HEK293 (cell line): ENCODE data around the gene ATP8A2.
"Not testable (repeated sequence)": the region's sequence is repeated elsewhere in the genome, so short reads cannot be mapped to it uniquely, and the experiment has no call there.

Source experiments
- CTCF ChIA-PET: fragments of 350-600 bp; formaldehyde crosslinking; extraction: SDS; loops from one replicate; lab custom pipeline; 2021; ENCODE audit warnings: antibody characterized with exemption; lab: Yijun Ruan, JAX
- POLR2A ChIA-PET: fragments of 300-600 bp; formaldehyde crosslinking; extraction: SDS; loops from one replicate; lab custom pipeline; 2020; ENCODE audit warnings: antibody characterized with exemption, inconsistent platforms; lab: Yijun Ruan, JAX
- H3K27ac ChIP-seq: fragments of 200-500 bp; sonication (Bioruptor generic); 2 replicates; pipeline ENCODE4 v1.5.1; 2014; ENCODE audit warnings: low read depth, low read length, control low read depth, inconsistent platforms; ENCODE audit errors: extremely low read depth
- H3K36me3 ChIP-seq, 2 experiments: fragments of 200-500 bp in 1 of 2; sonication (Bioruptor generic) in 1 of 2; 1 replicate in 1 of 2; 2 replicates in 1 of 2; pipeline ENCODE4 v1.5.1; 2014 to 2017; ENCODE audit warnings: inconsistent platforms in 2 of 2, low read length in 2 of 2; ENCODE audit not compliant: control insufficient read depth in 2 of 2, insufficient read depth in 1 of 2
- H3K4me1 ChIP-seq: fragments of 200-500 bp; sonication (Bioruptor generic); 2 replicates; pipeline ENCODE4 v1.5.1; 2014; ENCODE audit warnings: mild to moderate bottlenecking, low read length, inconsistent platforms; ENCODE audit not compliant: control insufficient read depth, insufficient read depth
- H3K4me3 ChIP-seq: 2 replicates; pipeline ENCODE4 v1.5.1; 2011; ENCODE audit warnings: low read depth, mild to moderate bottlenecking, control low read depth, low read length, moderate library complexity
- H3K9me3 ChIP-seq: fragments of 200-500 bp; sonication (Bioruptor generic); 2 replicates; pipeline ENCODE4 v1.5.1; 2014; ENCODE audit warnings: low read depth, low read length, inconsistent platforms; ENCODE audit not compliant: control insufficient read depth, insufficient read depth
- ATF2 ChIP-seq: fragments of 450-650 bp; formaldehyde crosslinking; IDR thresholded peaks from 2 replicates; pipeline ENCODE4 v1.5.1; 2016; ENCODE audit warnings: missing biosample characterization, missing genetic modification characterization, low read depth
- BCL11A ChIP-seq: fragments of 450-650 bp; formaldehyde crosslinking; IDR thresholded peaks from 2 replicates; pipeline ENCODE4 v1.5.1; 2016; ENCODE audit warnings: low read depth, missing biosample characterization, missing genetic modification characterization
- EGR2 ChIP-seq: fragments of 450-650 bp; formaldehyde crosslinking; IDR thresholded peaks from 2 replicates; pipeline ENCODE4 v1.5.1; 2016; ENCODE audit warnings: low read depth, missing biosample characterization, missing genetic modification characterization
- KLF17 ChIP-seq: fragments of 450-650 bp; formaldehyde crosslinking; IDR thresholded peaks from 2 replicates; pipeline ENCODE4 v1.5.1; 2016; ENCODE audit warnings: missing biosample characterization, missing genetic modification characterization
- SALL2 ChIP-seq: fragments of 450-650 bp; formaldehyde crosslinking; IDR thresholded peaks from 2 replicates; pipeline ENCODE4 v1.5.0; 2017; ENCODE audit warnings: missing biosample characterization, mild to moderate bottlenecking, missing genetic modification characterization, borderline replicate concordance
- SCRT1 ChIP-seq: fragments of 450-650 bp; formaldehyde crosslinking; IDR thresholded peaks from 2 replicates; pipeline ENCODE4 v1.5.1; 2016; ENCODE audit warnings: missing biosample characterization, missing genetic modification characterization, borderline replicate concordance
- SETDB1 ChIP-seq: IDR thresholded peaks from one replicate; pipeline ENCODE4 v1.6.1; 2017; ENCODE audit warnings: mild to moderate bottlenecking, low read length, moderate library complexity, mixed read lengths; ENCODE audit not compliant: insufficient read length
- SP2 ChIP-seq: fragments of 450-650 bp; formaldehyde crosslinking; IDR thresholded peaks from 2 replicates; pipeline ENCODE4 v1.5.1; 2016; ENCODE audit warnings: missing biosample characterization, missing genetic modification characterization
- ZBTB11 ChIP-seq: fragments of 450-650 bp; formaldehyde crosslinking; conservative IDR thresholded peaks from 2 replicates; pipeline ENCODE4 v1.5.1; 2016; ENCODE audit warnings: low read depth, missing biosample characterization, missing genetic modification characterization
- ZFHX2 ChIP-seq: fragments of 450-650 bp; formaldehyde crosslinking; conservative IDR thresholded peaks from 2 replicates; pipeline ENCODE4 v1.5.1; 2016; ENCODE audit warnings: missing biosample characterization, missing genetic modification characterization
- ZFP69B ChIP-seq: fragments of 450-650 bp; formaldehyde crosslinking; IDR thresholded peaks from 2 replicates; pipeline ENCODE4 v1.5.1; 2016; ENCODE audit warnings: missing biosample characterization, missing genetic modification characterization
- ZNF146 ChIP-seq: fragments of 450-650 bp; formaldehyde crosslinking; IDR thresholded peaks from 2 replicates; pipeline ENCODE4 v1.5.1; 2016; ENCODE audit warnings: missing biosample characterization, missing genetic modification characterization
- ZNF169 ChIP-seq: fragments of 450-650 bp; formaldehyde crosslinking; IDR thresholded peaks from 2 replicates; pipeline ENCODE4 v1.5.1; 2016; ENCODE audit warnings: missing biosample characterization, missing genetic modification characterization
- ZNF426 ChIP-seq: fragments of 450-650 bp; formaldehyde crosslinking; IDR thresholded peaks from 2 replicates; pipeline ENCODE4 v1.5.1; 2017; ENCODE audit warnings: missing biosample characterization, missing genetic modification characterization, mild to moderate bottlenecking, inconsistent platforms, moderate library complexity
- ZNF514 ChIP-seq: fragments of 450-650 bp; formaldehyde crosslinking; IDR thresholded peaks from 2 replicates; pipeline ENCODE4 v1.5.1; 2016; ENCODE audit warnings: missing biosample characterization, missing genetic modification characterization
- ZNF558 ChIP-seq: fragments of 450-650 bp; formaldehyde crosslinking; IDR thresholded peaks from 2 replicates; pipeline ENCODE4 v1.5.1; 2016; ENCODE audit warnings: missing biosample characterization, missing genetic modification characterization
- ZNF580 ChIP-seq: fragments of 450-650 bp; formaldehyde crosslinking; IDR thresholded peaks from 2 replicates; pipeline ENCODE4 v1.5.1; 2016; ENCODE audit warnings: missing biosample characterization, missing genetic modification characterization
- ZNF830 ChIP-seq: fragments of 450-650 bp; IDR thresholded peaks from 2 replicates; pipeline ENCODE4 v1.5.0; 2018; ENCODE audit warnings: missing biosample characterization, missing genetic modification characterization, low read depth, mild to moderate bottlenecking, moderate library complexity

The ATP8A2 gene

GRCh38 chr13:25774056-25774455 is 402.3 kb downstream of the ATP8A2 start:
- H3K27ac ChIP-seq, H3K4me3 ChIP-seq, CTCF ChIA-PET, H3K9me3 ChIP-seq, H3K36me3 ChIP-seq, POLR2A ChIA-PET: not testable (repeated sequence)
- TF ChIP-seq ZNF580 (tag by site-specific recombination) (0 out of 2 replicates have a peak, but pooled peaks have one; percentile 63), ZNF146 (tag by site-specific recombination) (peak; percentile 95)
- peaks cover 16% of the 10 kb centered on the region for H3K4me1 ChIP-seq

- H3K27ac ChIP-seq: no peak overlapping the region
- POLR2A ChIA-PET: no interaction called here
- no peak for TF ChIP-seq SETDB1
- TF ChIP-seq EGR2 (tag by site-specific recombination): peak; percentile 62
- peak; percentile 76 for TF ChIP-seq ZFP69B
- peak; percentile 84 for TF ChIP-seq ZFHX2 (tag by site-specific recombination)
- no peak for TF ChIP-seq SALL2 (tag by site-specific recombination)
- TF ChIP-seq ZBTB11 (tag by site-specific recombination): no peak
- no peaks in the 10 kb centered on the region for H3K36me3 ChIP-seq
- CTCF ChIA-PET: no interaction called here
- peaks cover 16% of the 10 kb centered on the region for H3K4me1 ChIP-seq
- H3K9me3 ChIP-seq: no peaks in the 10 kb centered on the region
- no peak overlapping the region for H3K4me3 ChIP-seq
Measured at GRCh38 chr13:25775275-25775674, 403.5 kb downstream of the ATP8A2 start.

GRCh38 chr13:25775986-25776385 is 404.2 kb downstream of the ATP8A2 start:
- Histone ChIP-seq H3K4me3 (no peak overlapping the region), H3K36me3 (no peaks in the 10 kb centered on the region), H3K4me1 (peaks cover 16% of the 10 kb centered on the region), H3K9me3 (no peaks in the 10 kb centered on the region), H3K27ac (no peak overlapping the region)
- ChIA-PET CTCF (no interaction called here), POLR2A (no interaction called here)
- TF ChIP-seq ATF2: no peak
- TF ChIP-seq SCRT1: no peak
- no peak for TF ChIP-seq ZNF830 (tag by site-specific recombination)
- no peak for TF ChIP-seq ZNF426
- TF ChIP-seq ZNF169 (tag by site-specific recombination): no peak
- no peak for TF ChIP-seq ZNF558
- TF ChIP-seq SP2 (tag by site-specific recombination): no peak
- TF ChIP-seq KLF17 (tag by site-specific recombination): no peak
- TF ChIP-seq BCL11A: no peak
- TF ChIP-seq ZNF514 (tag by site-specific recombination): no peak
